Measurements from ENCODE around the gene SULT2A1.
"Not testable (repeated sequence)": the region's sequence is repeated elsewhere in the genome, so short reads cannot be mapped to it uniquely, and the experiment has no call there.

Gene SULT2A1

DNA sequence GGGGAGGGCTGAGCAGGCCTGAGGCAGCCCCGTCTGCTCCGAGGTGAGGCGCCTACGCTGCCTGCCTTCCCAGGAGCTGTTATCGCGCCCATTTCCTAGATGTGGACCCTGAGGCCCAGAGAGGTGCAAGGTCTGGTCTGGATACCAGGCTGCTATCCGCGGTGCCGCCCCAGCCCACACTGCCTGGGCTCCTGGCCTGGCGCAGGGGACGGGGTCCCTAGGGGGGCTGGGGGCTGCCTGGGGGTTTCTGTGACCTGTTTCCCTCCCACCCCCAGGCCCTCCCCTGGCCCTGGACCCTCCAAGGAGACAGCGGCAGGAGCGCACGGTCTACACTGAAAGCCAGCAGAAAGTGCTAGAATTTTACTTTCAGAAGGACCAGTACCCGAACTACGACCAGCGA, 26.3 kb downstream of the SULT2A1 start:
- DNase-seq, result not testable (repeated sequence)

DNA sequence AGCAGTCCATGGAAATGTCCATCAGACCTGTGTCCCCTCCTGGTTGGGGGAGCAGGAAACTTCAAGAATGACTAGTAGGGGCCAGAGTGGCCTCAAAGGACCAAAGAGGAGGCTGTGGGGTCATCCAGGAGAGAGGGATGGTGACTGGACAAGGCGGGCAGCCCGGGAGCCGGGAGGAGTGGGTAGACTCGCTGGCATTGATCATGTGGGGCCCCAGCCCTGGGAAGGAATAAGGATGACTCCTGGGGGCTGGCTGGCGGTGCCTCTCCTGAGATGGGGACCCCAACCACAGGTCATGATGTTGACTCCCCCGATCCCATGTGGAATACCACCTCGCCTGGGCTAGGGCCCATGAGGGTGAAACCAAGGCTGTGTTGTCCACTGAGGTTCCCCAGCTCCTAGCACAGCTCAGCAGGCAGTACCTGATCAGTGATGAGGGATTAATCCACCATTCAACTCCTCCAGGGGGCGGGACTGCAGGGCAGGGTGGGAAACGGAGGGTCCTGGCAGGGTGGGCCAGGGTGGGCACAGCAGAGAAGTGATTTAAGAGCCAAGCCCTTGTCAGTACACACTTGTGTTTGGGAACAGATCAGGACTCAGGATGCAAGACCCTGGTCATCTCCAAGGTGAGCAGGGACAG, 27.3 kb downstream of the SULT2A1 start, which contains the start of gene TPRX2:
Gene TPRX2, plus strand, starts transcription at position 590 of the 640 bp plus-strand sequence. Its CDS starts 12 bp downstream, at position 602.
- not testable (repeated sequence) for DNase-seq

DNA sequence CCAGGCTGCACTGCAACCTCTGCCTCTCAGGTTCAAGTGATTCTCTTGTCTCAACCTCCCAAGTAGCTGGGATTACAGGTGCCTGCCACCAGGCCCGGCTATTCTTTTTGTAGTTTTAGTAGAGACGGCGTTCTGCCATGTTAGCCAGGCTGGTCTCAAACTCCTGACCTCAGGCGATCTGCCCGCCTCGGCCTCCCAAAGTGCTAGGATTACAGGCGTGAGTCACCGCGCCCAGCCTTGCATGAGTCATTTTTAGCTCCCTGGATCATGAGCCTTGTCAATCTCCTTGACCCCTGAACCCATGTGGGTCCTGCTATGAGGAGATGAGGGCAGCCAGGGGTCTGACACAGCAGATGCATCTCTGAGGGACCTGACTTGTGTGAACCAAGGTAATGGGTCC, 27.9 kb downstream of the SULT2A1 start:
- not testable (repeated sequence) for DNase-seq

DNA sequence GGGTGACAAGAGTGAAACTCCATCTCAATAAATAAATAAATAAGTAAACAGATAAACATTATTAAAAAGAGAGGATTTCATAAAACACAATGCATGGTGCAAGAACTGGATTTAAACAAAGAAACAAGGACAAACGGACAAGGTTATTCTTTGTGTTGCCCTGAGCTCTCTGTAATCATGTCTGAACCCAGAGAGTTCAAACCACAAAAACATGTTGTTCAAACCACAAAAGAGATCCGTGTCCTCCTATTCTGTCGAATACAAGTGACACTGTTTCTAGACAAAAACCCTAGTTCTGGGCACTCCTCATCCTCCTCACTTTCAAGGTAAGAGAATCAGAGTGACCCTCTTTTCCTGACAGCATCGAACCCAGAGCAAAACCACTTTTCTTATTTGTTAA, 31.7 kb downstream of the SULT2A1 start:
- no peak for DNase-seq

DNA sequence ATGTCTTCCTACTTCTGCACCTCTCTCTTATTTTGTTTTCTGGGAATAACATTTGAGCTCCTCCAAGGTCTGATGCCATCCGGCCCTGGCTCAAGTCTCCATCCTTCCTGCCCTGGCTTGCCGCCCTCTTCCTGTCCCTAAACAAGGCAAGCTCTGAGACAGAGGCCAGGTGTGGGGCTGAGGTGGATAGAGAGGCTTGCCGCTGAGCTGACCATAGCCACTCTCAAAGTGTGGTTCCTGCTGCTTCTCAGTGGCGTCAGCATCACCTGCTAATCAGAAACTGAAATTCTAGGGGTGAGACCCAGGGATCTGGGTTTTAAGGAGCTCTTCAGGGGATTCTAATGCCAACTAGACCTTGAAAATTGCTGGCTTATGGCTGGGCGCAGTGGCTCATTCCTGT, 33.1 kb downstream of the SULT2A1 start:
- no peak for DNase-seq

DNA sequence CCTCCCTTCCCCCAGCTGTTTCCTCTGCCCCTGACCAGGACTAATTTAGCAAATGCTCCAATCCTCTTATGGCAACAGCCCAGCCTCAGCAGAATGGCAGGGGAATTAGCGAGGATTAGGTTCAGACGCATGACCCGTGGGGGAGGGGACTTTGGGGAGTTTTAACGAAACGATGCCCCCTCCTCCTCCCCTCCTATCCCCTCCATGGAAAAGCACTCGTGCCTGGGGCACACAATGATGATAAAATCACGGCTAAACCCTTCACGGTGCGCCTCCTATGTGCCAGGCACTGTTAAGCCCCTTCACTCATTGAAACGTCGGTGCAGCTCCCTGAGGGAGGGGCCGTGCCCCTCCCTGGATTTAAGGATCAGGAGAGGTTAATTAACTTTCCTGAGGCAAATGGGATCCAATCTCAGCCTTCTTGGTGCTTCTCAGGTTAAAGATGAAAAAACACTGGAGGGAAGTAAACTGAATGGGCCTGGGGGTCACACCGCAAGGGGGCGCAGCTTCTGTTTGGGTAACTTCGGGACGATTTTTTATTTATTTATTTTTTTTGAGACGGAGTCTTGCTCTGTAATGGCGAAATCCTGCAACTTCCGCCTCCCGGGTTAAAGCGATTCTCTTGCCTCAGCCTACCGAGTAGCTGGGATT, 37.2 kb downstream of the SULT2A1 start:
- peak; percentile 45 to 46 for DNase-seq

DNA sequence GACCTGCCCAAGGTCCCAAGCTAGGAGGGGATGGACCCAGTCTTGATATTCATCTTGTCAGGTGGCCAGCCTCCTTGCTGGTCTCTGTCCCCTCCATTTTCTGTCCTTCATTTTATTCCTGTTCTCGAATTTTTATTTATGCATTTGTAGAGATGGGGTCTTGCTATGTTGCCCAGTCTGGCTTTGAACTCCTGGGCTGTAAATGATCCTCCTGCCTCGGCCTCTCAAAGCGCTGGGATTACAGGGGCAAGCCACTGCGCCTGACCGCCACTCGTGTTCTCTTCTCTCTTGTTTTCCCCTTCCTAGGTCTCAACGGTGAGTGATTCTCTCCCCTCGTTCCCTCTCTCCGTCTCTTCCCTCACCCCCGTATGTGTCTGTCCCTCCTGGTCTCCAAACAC, 37.7 kb downstream of the SULT2A1 start:
- DNase-seq, result no peak

DNA sequence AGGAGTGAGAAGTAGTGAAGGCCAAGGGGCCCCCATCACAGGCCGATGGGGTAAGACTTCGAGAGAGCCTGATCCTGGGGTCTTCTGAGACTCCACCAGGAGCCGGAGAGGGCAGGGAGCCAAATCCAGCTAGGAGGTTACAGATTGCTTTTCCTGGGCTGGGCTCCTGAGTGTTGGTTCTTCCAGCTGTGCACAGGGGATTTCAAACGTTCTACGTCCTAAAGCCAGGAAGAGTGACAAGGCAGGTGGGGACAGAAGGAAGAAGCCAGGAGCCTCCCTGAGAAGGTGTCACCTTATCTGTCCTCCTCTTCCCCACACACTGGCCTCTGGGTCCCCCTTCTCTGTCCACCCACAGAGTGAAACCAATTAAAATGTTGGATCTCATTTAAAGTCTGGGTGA, 43.2 kb downstream of the SULT2A1 start:
- DNase-seq, result no peak

DNA sequence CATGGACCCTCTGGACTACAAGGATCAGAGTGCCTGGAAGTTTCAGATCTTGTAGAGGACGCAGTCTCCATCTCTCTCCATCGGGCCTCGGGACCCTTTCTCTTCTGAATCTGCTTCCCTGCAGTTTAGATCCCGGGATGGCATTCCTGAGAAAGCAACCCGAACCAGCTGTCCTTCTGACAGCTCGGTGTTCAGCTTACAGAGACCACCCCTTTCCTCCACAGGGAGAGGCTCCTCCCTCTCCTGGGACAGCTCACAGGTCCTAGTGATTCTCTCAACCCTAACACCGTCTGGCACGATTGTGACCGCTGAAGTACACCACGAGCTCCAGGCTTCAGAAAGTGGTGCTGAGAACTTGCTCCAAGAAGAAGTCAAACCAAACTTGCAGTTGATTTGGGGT, 46.2 kb downstream of the SULT2A1 start:
- DNase-seq, result no peak

DNA sequence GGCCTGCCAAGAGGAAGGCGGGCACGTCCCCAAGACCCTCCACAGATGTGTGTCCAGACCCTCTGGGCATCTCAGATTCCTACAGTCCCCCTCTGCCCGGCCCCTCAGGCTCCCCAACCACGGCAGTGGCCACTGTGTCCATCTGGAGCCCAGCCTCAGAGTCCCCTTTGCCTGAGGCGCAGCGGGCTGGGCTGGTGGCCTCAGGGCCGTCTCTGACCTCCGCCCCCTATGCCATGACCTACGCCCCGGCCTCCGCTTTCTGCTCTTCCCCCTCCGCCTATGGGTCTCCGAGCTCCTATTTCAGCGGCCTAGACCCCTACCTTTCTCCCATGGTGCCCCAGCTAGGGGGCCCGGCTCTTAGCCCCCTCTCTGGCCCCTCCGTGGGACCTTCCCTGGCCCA, 46.7 kb downstream of the SULT2A1 start:
- no peak for DNase-seq

DNA sequence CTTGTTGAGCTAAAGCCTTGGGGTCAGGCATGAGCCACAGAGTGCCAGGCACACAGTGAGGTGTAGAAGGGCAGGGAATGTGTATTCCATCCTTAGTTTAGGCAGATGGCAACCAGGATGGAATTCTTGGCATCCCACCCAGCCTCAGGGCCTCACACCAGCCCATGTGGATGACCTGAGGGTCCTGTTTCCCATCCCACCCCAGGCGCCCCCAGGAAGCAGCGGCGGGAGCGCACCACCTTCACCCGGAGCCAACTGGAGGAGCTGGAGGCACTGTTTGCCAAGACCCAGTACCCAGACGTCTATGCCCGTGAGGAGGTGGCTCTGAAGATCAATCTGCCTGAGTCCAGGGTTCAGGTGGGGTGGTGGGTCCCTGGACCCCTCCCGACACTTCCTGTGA, 50.1 kb downstream of the SULT2A1 start:
- no peak for DNase-seq

DNA sequence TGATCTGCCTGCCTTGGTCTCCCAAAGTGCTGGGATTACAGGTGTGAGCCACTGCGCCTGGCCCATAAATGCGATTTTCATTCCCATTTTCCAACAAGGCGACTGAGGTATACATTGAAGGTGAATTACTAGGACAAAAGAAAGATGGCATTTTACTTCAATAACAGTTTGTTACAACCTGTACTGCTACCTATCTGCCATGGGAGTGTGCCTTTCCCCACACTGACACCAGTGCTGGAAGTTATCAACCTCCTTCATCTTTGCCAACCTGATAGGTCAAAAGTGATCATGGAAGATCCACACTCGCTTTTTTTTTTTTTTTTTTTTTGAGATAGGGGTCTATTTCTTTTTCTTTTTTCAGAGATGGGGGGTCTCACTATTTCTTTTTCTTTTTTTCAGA, 53.4 kb downstream of the SULT2A1 start:
- DNase-seq, result no peak

DNA sequence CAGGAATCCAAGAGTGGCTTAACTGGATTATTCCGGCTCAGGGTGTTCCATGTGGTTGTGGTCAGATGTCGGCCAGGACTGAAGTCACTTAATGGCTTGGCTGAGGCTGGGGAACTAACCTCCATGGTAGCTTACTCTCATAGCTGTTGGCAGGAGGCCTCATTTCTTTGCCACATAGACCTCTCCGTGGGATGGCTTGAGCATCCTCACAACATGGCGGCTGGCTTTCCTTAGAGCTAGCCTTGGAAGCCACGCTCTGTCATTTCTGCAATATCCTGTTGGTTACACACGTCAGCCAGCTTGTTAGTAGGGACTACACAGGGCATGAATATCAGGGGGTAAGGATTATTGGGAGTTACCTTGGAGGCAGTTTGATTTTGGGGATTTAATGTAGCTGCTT, 59.3 kb downstream of the SULT2A1 start:
- DNase-seq, result no peak

DNA sequence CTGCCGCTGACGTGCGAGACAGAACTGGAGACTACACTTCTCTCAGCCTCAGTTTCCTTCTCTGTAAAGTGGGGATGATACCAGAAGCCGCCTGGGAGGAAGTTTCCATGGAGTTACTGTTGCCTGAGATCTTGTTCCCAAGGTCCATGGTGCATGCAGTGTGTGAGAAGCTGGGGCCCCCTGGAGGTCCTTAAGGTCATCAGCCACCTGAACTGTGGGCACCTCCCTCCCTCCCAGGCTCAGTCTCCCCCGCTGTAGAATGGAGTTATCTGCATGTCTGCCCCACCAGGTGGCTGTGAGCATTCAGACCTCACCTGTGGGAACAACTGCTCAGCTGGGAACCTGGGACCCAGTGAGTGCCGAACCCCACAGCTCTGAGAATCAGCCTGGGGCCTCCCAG, 61.7 kb downstream of the SULT2A1 start:
- DNase-seq, result no peak

DNA sequence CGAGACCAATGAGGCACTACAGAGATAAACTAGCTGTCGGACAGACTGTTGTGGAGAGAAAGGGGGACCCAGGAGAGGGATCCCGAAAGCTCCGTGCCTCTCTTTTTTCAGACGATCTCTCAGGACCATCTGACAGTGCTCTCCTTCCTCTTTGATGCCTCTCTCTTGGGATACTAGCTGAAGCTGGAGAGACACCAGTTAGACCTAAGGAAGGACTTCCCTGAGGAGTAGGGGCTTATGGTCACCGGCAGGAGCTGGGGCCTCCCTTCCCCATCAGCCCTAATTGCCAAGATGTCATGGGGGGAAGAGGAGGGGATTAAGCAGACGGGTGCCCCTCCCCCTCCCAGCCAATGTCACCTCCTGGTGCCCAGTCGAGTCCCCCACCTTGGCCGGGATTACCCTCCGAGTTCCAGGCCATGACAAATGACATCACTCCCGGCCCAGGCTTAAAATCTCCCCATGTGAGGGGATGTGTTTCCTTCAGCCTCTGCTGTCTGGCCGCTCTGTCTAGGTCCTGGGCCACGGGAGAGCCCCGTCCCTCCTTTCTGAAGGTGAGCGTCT, 64.6 kb downstream of the SULT2A1 start, which contains the start of gene CRX:
Gene CRX, plus strand, starts transcription at position 478 of the 561 bp plus-strand sequence. CDS start 12,507 bp downstream, outside the sequence.
- DNase-seq, result no peak

Measured in stimulated activated CD4-positive, alpha-beta T cell treated with anti-CD3 and anti-CD28 coated beads, Interleukin-2, amount 100 ng/mL, for 48 hours (primary cell).